HepG2 (cell line): ENCODE results near the gene ICAM5. TPM values are rescaled to one million over a fixed set of nuclear protein-coding genes. Genes with fewer than 3 reads are reported as not detected.

ENCODE experiments used
- ARNT ChIP-seq: fragments of 450-650 bp; IDR thresholded peaks from 2 replicates; pipeline ENCODE4 v1.6.1; 2017
- ATM ChIP-seq: fragments of 450-650 bp; IDR thresholded peaks from 2 replicates; pipeline ENCODE4 v1.7.1; 2017; ENCODE audit warnings: mild to moderate bottlenecking, borderline replicate concordance
- CHD4 ChIP-seq: fragments of 200-600 bp; sonication (generic); IDR thresholded peaks from 2 replicates; pipeline ENCODE4 v1.7.0; 2017; ENCODE audit warnings: mild to moderate bottlenecking, low read length, borderline replicate concordance
- CREM ChIP-seq, 2 experiments: sonication (generic) in 1 of 2; formaldehyde crosslinking in 1 of 2; IDR thresholded peaks; 2 replicates each; pipeline versions ENCODE4 v1.4.0 to v1.6.1; 2016 to 2020; ENCODE audit warnings: antibody characterized with exemption in 1 of 2, mild to moderate bottlenecking in 1 of 2, missing genetic modification reagents in 1 of 2
- EHMT2 ChIP-seq: fragments of 200-600 bp; sonication (generic); IDR thresholded peaks from 2 replicates; pipeline ENCODE4 v1.7.0; 2017; ENCODE audit warnings: antibody characterized with exemption, low read depth, low read length, borderline replicate concordance
- GFI1 ChIP-seq: sonication (generic); formaldehyde crosslinking; IDR thresholded peaks from 2 replicates; pipeline ENCODE4 v1.5.0; 2020; ENCODE audit warnings: missing genetic modification reagents, mild to moderate bottlenecking, borderline replicate concordance
- HIVEP1 ChIP-seq: sonication (generic); formaldehyde crosslinking; IDR thresholded peaks from 2 replicates; pipeline ENCODE4 v1.4.0; 2020; ENCODE audit warnings: mild to moderate bottlenecking, missing genetic modification reagents
- HNRNPL ChIP-seq: fragments of 200-400 bp; formaldehyde crosslinking; IDR thresholded peaks from 2 replicates; pipeline ENCODE4 v1.6.1; 2017; ENCODE audit warnings: mild to moderate bottlenecking, low read depth, low read length
- HOXA9 ChIP-seq: sonication (generic); formaldehyde crosslinking; IDR thresholded peaks from 2 replicates; pipeline ENCODE4 v1.8.1; 2022; ENCODE audit warnings: missing genetic modification reagents, mild to moderate bottlenecking, moderate library complexity, borderline replicate concordance
- IKZF5 ChIP-seq: IDR thresholded peaks from 2 replicates; pipeline ENCODE4 v1.6.1; 2018; ENCODE audit warnings: missing genetic modification reagents, mild to moderate bottlenecking, missing compliant biosample characterization
- JARID2 ChIP-seq: sonication (generic); formaldehyde crosslinking; IDR thresholded peaks from 2 replicates; pipeline ENCODE4 v1.8.1; 2023; ENCODE audit warnings: missing genetic modification reagents, inconsistent platforms; ENCODE audit not compliant: insufficient replicate concordance
- KLF6 ChIP-seq: IDR thresholded peaks from 2 replicates; pipeline ENCODE4 v1.8.0; 2016; ENCODE audit warnings: missing biosample characterization, missing genetic modification reagents
- MBNL3 ChIP-seq: fragments of 250-450 bp; sonication (Bioruptor Pico); conservative IDR thresholded peaks from 2 replicates; pipeline ENCODE4 v1.8.0; 2022; ENCODE audit warnings: mild to moderate bottlenecking, inconsistent platforms
- MLX ChIP-seq: IDR thresholded peaks from 2 replicates; pipeline ENCODE4 v1.6.1; 2016
- POGZ ChIP-seq: sonication (generic); formaldehyde crosslinking; IDR thresholded peaks from 2 replicates; pipeline ENCODE4 v1.4.0; 2020; ENCODE audit warnings: mild to moderate bottlenecking, missing genetic modification reagents
- RARA ChIP-seq: IDR thresholded peaks from 2 replicates; pipeline ENCODE4 v1.6.1; 2016; ENCODE audit warnings: missing genetic modification reagents, missing compliant biosample characterization
- SRF ChIP-seq: IDR thresholded peaks from 2 replicates; pipeline ENCODE4 v1.6.1; 2011; ENCODE audit warnings: mild to moderate bottlenecking, low read depth, low read length, moderate library complexity
- THRA ChIP-seq: sonication (generic); formaldehyde crosslinking; IDR thresholded peaks from 2 replicates; pipeline ENCODE4 v1.4.0; 2020; ENCODE audit warnings: missing genetic modification reagents, borderline replicate concordance
- ZHX1 ChIP-seq: sonication (generic); formaldehyde crosslinking; IDR thresholded peaks from 2 replicates; pipeline ENCODE4 v1.8.1; 2022; ENCODE audit warnings: low read depth, mild to moderate bottlenecking, missing genetic modification reagents
- ZMAT3 ChIP-seq: sonication (generic); formaldehyde crosslinking; conservative IDR thresholded peaks from 2 replicates; pipeline ENCODE4 v1.7.0; 2021; ENCODE audit warnings: missing genetic modification reagents
- ZNF484 ChIP-seq: sonication (generic); formaldehyde crosslinking; IDR thresholded peaks from 2 replicates; pipeline ENCODE4 v1.5.1; 2020; ENCODE audit warnings: mild to moderate bottlenecking, low read depth, missing genetic modification reagents, borderline replicate concordance
- ZNF605 ChIP-seq: sonication (generic); formaldehyde crosslinking; IDR thresholded peaks from 2 replicates; pipeline ENCODE4 v1.8.0; 2022; ENCODE audit warnings: mild to moderate bottlenecking, missing genetic modification reagents
- ZNF761 ChIP-seq: sonication (generic); formaldehyde crosslinking; conservative IDR thresholded peaks from 2 replicates; pipeline ENCODE4 v1.4.0; 2020; ENCODE audit warnings: mild to moderate bottlenecking, missing genetic modification reagents
- ZNF792 ChIP-seq: IDR thresholded peaks from 2 replicates; pipeline ENCODE4 v1.6.1; 2016
- polyA plus RNA-seq, 8 experiments: library from polyadenylated mRNA; depleted of rRNA in 3 of 8; stranded (reverse) in 7 of 8; unstranded in 1 of 8; fragments of >200 nt; fragmentation: Illumina TruSeq in 4 of 8; extraction: Trizol in 4 of 8; gene quantifications; 2 replicates each; pipeline versions ENCODE4 v1.2.1 to v1.2.3, GENCODE V29; 2011 to 2016; ENCODE audit warnings: low read depth in 4 of 8, missing spikeins in 1 of 8, mixed read lengths in 1 of 8; ENCODE audit not compliant: insufficient read depth in 1 of 8
- total RNA-seq, 5 experiments: library from RNA; depleted of rRNA; stranded (reverse); fragments of >200 nt; fragmentation: Illumina TruSeq; extraction: Trizol; gene quantifications; 2 replicates each; pipeline ENCODE4 v1.2.3, GENCODE V29; 2016; ENCODE audit warnings: low read depth in 1 of 5

ICAM5 gene
- total and polyA plus RNA-seq, 2 of the 13 experiments (the other 11 are each of a cell fraction or from before 2014, with no cell fraction given) = 0.46 to 1.6 TPM

GRCh38 chr19:10315335-10316214, 25.8 kb downstream of the ICAM5 start, which contains the start of gene FDX2 (continued):
- TF ChIP-seq ZNF484 (CRISPR knock-in tag) (no peak), ATM (no peak), KLF6 (CRISPR knock-in tag) (no peak; the same call in 1 of the 2 replicates), IKZF5 (peak; percentile 71; the same call in 1 of the 2 replicates), HIVEP1 (CRISPR knock-in tag) (peak; percentile 35; the same call in 1 of the 2 replicates), MBNL3 (CRISPR knock-in tag) (no peak), JARID2 (CRISPR knock-in tag) (peak; percentile 65), ZNF605 (no peak), ZHX1 (CRISPR knock-in tag) (peak; percentile 76), CHD4 (no peak), EHMT2 (no peak), MLX (peak; percentile 72), CREM (IDR thresholded peaks at IDR 0.05) (no peak), CREM (CRISPR knock-in tag; IDR thresholded peaks at IDR 0.05) (no peak), THRA (CRISPR knock-in tag) (peak; percentile 42; the same call in 1 of the 2 replicates), SRF (0 out of 2 replicates have a peak, but pooled peaks have one; percentile 40), ARNT (no peak), ZNF792 (CRISPR knock-in tag) (0 out of 2 replicates have a peak, but pooled peaks have one; percentile 26), RARA (CRISPR knock-in tag) (0 out of 2 replicates have a peak, but pooled peaks have one; percentile 7), ZMAT3 (CRISPR knock-in tag) (0 out of 2 replicates have a peak, but pooled peaks have one; percentile 13), POGZ (CRISPR knock-in tag) (no peak), HOXA9 (0 out of 2 replicates have a peak, but pooled peaks have one; percentile 63), GFI1 (CRISPR knock-in tag) (peak; percentile 33; the same call in 1 of the 2 replicates), HNRNPL (peak; percentile 88; the same call in 1 of the 2 replicates), ZNF761 (CRISPR knock-in tag) (peak; percentile 50; the same call in 1 of the 2 replicates)
